ENCODE results near the gene C3orf70.

GRCh38 chr3:185199671-185200070, 46.8 kb upstream of the C3orf70 start:
- no peak for TF ChIP-seq CTCF (IDR thresholded peaks at IDR 0.05)
- no peak for TF ChIP-seq POLR2A (IDR thresholded peaks at IDR 0.05)
